GM12801 (cell line): ENCODE results near the gene GLG1.
"Not testable (repeated sequence)": the region's sequence is repeated elsewhere in the genome, so short reads cannot be mapped to it uniquely, and the experiment has no call there.

Experiments used
- CTCF ChIP-seq: IDR thresholded peaks from one replicate; pipeline ENCODE4 v1.5.1; 2011; ENCODE audit warnings: control low read depth; ENCODE audit not compliant: insufficient read length; ENCODE audit errors: extremely low read depth

GLG1 gene

GRCh38 chr16:74439685-74440084 lies 167.2 kb downstream of the GLG1 start:
- TF ChIP-seq CTCF = no peak

- no peak for TF ChIP-seq CTCF
Observed at GRCh38 chr16:74438492-74438979, 168.4 kb downstream of the GLG1 start.

- no peak for TF ChIP-seq CTCF
Observed at GRCh38 chr16:74431516-74431915, 175.4 kb downstream of the GLG1 start.

GRCh38 chr16:74420612-74421481 lies 186.1 kb downstream of the GLG1 start, which contains the start of gene CLEC18B:
Gene CLEC18B (minus strand): TSS chr16:74421478. CDS start chr16:74421270, 208 bp downstream.
- TF ChIP-seq CTCF = not testable (repeated sequence)
